A549 (cell line): ENCODE measurements around the gene FGGY.

Experiments used
- BHLHE40 ChIP-seq: IDR thresholded peaks from 2 replicates; pipeline ENCODE4 v1.6.1; 2012; ENCODE audit warnings: low read depth, low read length, inconsistent platforms
- CEBPB ChIP-seq, 2 experiments: fragments of >200 bp in 1 of 2; sonication (Bioruptor Twin) in 1 of 2; formaldehyde crosslinking in 1 of 2; IDR thresholded peaks; 2 replicates each; pipeline ENCODE4 v1.6.1; 2012 to 2016
- TF ChIP-seq, protein P1 (sequence below): fragments of >200 bp; sonication (Bioruptor Twin); formaldehyde crosslinking; IDR thresholded peaks from 3 replicates; pipeline ENCODE4 v1.5.1; 2016

DNA sequence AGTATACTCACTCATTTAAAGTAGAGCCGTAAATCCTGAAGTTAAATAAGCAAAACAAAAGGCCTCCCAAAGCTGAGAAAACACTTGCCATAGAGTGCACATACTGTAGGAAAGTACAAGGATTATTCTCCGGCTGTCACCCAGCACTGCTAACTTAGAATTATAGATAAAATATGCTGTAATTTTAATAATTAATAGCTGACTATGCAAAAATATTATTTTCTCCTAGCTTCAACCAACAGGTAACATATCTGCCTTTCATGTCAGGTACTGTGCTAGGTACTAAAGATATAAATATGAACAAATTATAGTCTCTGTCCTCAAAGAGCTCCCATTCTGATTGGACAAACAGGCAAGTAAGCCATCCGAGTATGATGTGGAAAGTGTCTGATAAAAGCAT is 233.2 kb downstream of the FGGY start:
- TF ChIP-seq, protein P1, sequence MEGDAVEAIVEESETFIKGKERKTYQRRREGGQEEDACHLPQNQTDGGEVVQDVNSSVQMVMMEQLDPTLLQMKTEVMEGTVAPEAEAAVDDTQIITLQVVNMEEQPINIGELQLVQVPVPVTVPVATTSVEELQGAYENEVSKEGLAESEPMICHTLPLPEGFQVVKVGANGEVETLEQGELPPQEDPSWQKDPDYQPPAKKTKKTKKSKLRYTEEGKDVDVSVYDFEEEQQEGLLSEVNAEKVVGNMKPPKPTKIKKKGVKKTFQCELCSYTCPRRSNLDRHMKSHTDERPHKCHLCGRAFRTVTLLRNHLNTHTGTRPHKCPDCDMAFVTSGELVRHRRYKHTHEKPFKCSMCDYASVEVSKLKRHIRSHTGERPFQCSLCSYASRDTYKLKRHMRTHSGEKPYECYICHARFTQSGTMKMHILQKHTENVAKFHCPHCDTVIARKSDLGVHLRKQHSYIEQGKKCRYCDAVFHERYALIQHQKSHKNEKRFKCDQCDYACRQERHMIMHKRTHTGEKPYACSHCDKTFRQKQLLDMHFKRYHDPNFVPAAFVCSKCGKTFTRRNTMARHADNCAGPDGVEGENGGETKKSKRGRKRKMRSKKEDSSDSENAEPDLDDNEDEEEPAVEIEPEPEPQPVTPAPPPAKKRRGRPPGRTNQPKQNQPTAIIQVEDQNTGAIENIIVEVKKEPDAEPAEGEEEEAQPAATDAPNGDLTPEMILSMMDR, result no peak
- TF ChIP-seq CEBPB (IDR thresholded peaks at IDR 0.05) (no peak), BHLHE40 (no peak)
